K562 (cell line): ENCODE results near the gene IL25. TPM values are rescaled to one million over a fixed set of nuclear protein-coding genes. Genes with fewer than 3 reads are reported as not detected.

Experiments
- microRNA counts: library from miRNA; unstranded; fragments of <30 nt; microRNA quantifications from one replicate; lab custom pipeline; 2016
- microRNA-seq: library from miRNA; unstranded; fragments of <30 nt; microRNA quantifications from one replicate; pipeline ENCODE4, GENCODE V29; 2018; ENCODE audit warnings: borderline microRNAs expressed
- polyA plus RNA-seq, 8 experiments: library from polyadenylated mRNA; depleted of rRNA in 4 of 8; stranded (reverse) in 5 of 8; unstranded in 3 of 8; fragments of >200 nt; fragmentation: Nextera tagmentation in 2 of 8; fragmentation: Illumina TruSeq in 1 of 8; extraction: Ambion mirVana in 2 of 8; extraction: Trizol in 1 of 8; gene quantifications; 2 replicates each; pipeline versions ENCODE4 v1.2.1 to v1.2.3, GENCODE V29; 2011 to 2014; ENCODE audit warnings: inconsistent platforms in 1 of 8, missing spikeins in 1 of 8
- small RNA-seq: library from RNA; depleted of rRNA; stranded (forward); fragments of <200 nt; gene quantifications from one replicate; pipeline ENCODE3, GENCODE V24; 2014
- total RNA-seq, 7 experiments: library from RNA; depleted of rRNA in 6 of 7; stranded (reverse); fragments of >200 nt in 6 of 7; fragmentation: Illumina TruSeq in 2 of 7; extraction: Trizol in 2 of 7; gene quantifications; 2 replicates each; pipeline versions ENCODE4 v1.2.1 to v1.2.3, GENCODE V29; 2011 to 2021; ENCODE audit warnings: low replicate concordance in 1 of 7

IL25 gene
- total and polyA plus RNA-seq, 9 of the 15 experiments (the other 6 are each of a cell fraction or from before 2014, with no cell fraction given), result not detected

MicroRNAs encoded within 50 kb of the gene (microRNA counts, 767-probe panel; counts per million panel counts)
- microRNA hsa-miR-208a (lab: Ali Mortazavi, UCI) (not detected), microRNA hsa-miR-208b (lab: Ali Mortazavi, UCI) (1,139 counts per million, percentile 25 among the panel's probes with 10 or more counts)

Small RNA genes lying within 50 kb of the gene (microRNA-seq; reads per million reads assigned to microRNA genes)
- gene MIR208A (not detected), gene MIR208B (not detected)

Small RNA genes lying within 50 kb of the gene (small RNA-seq; reads per million reads assigned to genes)
- gene MIR208A (not detected), gene MIR208B (not detected)

Other genes with a start within 250 kb of the IL25 start
Only the 7 nearest of the 16 such genes appear.
- 15.3 and 17.8 TPM in 2 replicates for gene BCL2L2, start 66.0 kb upstream of the IL25 start, total RNA-seq (2014; rRNA removed)
- 13.4 and 14.8 TPM in 2 replicates for gene BCL2L2, start 66.0 kb upstream of the IL25 start, total RNA-seq (2014; rRNA removed; fragmentation: Illumina TruSeq; extraction: Trizol)
- gene BCL2L2, start 66.0 kb upstream of the IL25 start, total RNA-seq (2015; rRNA removed; fragmentation: Illumina TruSeq; extraction: Trizol), result 12.2 and 12.8 TPM in 2 replicates
- 13.0 and 18.7 TPM in 2 replicates for gene BCL2L2, start 66.0 kb upstream of the IL25 start, total RNA-seq (2021)
- gene BCL2L2, start 66.0 kb upstream of the IL25 start, polyA plus RNA-seq (2011; rRNA removed), result 21.0 TPM in 2 replicates
- gene BCL2L2, start 66.0 kb upstream of the IL25 start, polyA plus RNA-seq (2014; fragmentation: Illumina TruSeq; extraction: Trizol), result 14.7 and 17.2 TPM in 2 replicates
- gene BCL2L2, start 66.0 kb upstream of the IL25 start, polyA plus RNA-seq (2014; fragmentation: Nextera tagmentation; extraction: Ambion mirVana), result 1 to 10 TPM; 2.6 to 3.2 TPM
- 31.1 and 32.5 TPM in 2 replicates for gene BCL2L2, start 66.0 kb upstream of the IL25 start, polyA plus RNA-seq (2014; rRNA removed)
- gene PABPN1, start 51.4 kb upstream of the IL25 start, total RNA-seq (2014; rRNA removed), result 84.5 and 139 TPM in 2 replicates
- 81.6 and 93.2 TPM in 2 replicates for gene PABPN1, start 51.4 kb upstream of the IL25 start, total RNA-seq (2014; rRNA removed; fragmentation: Illumina TruSeq; extraction: Trizol)
- 175 and 178 TPM in 2 replicates for gene PABPN1, start 51.4 kb upstream of the IL25 start, total RNA-seq (2015; rRNA removed; fragmentation: Illumina TruSeq; extraction: Trizol)
- gene PABPN1, start 51.4 kb upstream of the IL25 start, total RNA-seq (2021), result 192 and 215 TPM in 2 replicates
- gene PABPN1, start 51.4 kb upstream of the IL25 start, polyA plus RNA-seq (2011; rRNA removed), result 388 and 435 TPM in 2 replicates
- gene PABPN1, start 51.4 kb upstream of the IL25 start, polyA plus RNA-seq (2014; fragmentation: Illumina TruSeq; extraction: Trizol), result 226 and 292 TPM in 2 replicates
- gene PABPN1, start 51.4 kb upstream of the IL25 start, polyA plus RNA-seq (2014; fragmentation: Nextera tagmentation; extraction: Ambion mirVana), result 10 to 100 TPM; 32.6 to 34.4 TPM
- gene PABPN1, start 51.4 kb upstream of the IL25 start, polyA plus RNA-seq (2014; rRNA removed), result 194 and 243 TPM in 2 replicates
- 0.09 and 0.12 TPM in 2 replicates for gene SLC22A17, start 19.9 kb upstream of the IL25 start, total RNA-seq (2014; rRNA removed)
- not detected in 2 replicates for gene SLC22A17, start 19.9 kb upstream of the IL25 start, total RNA-seq (2014; rRNA removed; fragmentation: Illumina TruSeq; extraction: Trizol)
- gene SLC22A17, start 19.9 kb upstream of the IL25 start, total RNA-seq (2015; rRNA removed; fragmentation: Illumina TruSeq; extraction: Trizol), result not detected in 2 replicates
- 0.18 TPM in 1 of 2 replicates, not detected in the other for gene SLC22A17, start 19.9 kb upstream of the IL25 start, total RNA-seq (2021)
- gene SLC22A17, start 19.9 kb upstream of the IL25 start, polyA plus RNA-seq (2011; rRNA removed), result 0.19 TPM in 1 of 2 replicates, not detected in the other
- gene SLC22A17, start 19.9 kb upstream of the IL25 start, polyA plus RNA-seq (2014; fragmentation: Illumina TruSeq; extraction: Trizol), result 0.06 and 0.07 TPM in 2 replicates
- gene SLC22A17, start 19.9 kb upstream of the IL25 start, polyA plus RNA-seq (2014; fragmentation: Nextera tagmentation; extraction: Ambion mirVana), result not detected
- gene SLC22A17, start 19.9 kb upstream of the IL25 start, polyA plus RNA-seq (2014; rRNA removed), result 0.04 TPM in 1 of 2 replicates, not detected in the other
- not detected in 2 replicates for gene EFS, start 7.6 kb upstream of the IL25 start, total RNA-seq (2014; rRNA removed)
- gene EFS, start 7.6 kb upstream of the IL25 start, total RNA-seq (2014; rRNA removed; fragmentation: Illumina TruSeq; extraction: Trizol), result not detected in 2 replicates
- not detected in 2 replicates for gene EFS, start 7.6 kb upstream of the IL25 start, total RNA-seq (2015; rRNA removed; fragmentation: Illumina TruSeq; extraction: Trizol)
- 0.07 TPM in 1 of 2 replicates, not detected in the other for gene EFS, start 7.6 kb upstream of the IL25 start, total RNA-seq (2021)
- gene EFS, start 7.6 kb upstream of the IL25 start, polyA plus RNA-seq (2011; rRNA removed), result 0.03 and 0.08 TPM in 2 replicates
- gene EFS, start 7.6 kb upstream of the IL25 start, polyA plus RNA-seq (2014; fragmentation: Illumina TruSeq; extraction: Trizol), result not detected in 2 replicates
- not detected for gene EFS, start 7.6 kb upstream of the IL25 start, polyA plus RNA-seq (2014; fragmentation: Nextera tagmentation; extraction: Ambion mirVana)
- 0.01 TPM in 1 of 2 replicates, not detected in the other for gene EFS, start 7.6 kb upstream of the IL25 start, polyA plus RNA-seq (2014; rRNA removed)
- not detected in 2 replicates for gene CMTM5, start 4.2 kb downstream of the IL25 start, total RNA-seq (2014; rRNA removed)
- gene CMTM5, start 4.2 kb downstream of the IL25 start, total RNA-seq (2014; rRNA removed; fragmentation: Illumina TruSeq; extraction: Trizol), result not detected in 2 replicates
- not detected in 2 replicates for gene CMTM5, start 4.2 kb downstream of the IL25 start, total RNA-seq (2015; rRNA removed; fragmentation: Illumina TruSeq; extraction: Trizol)
- gene CMTM5, start 4.2 kb downstream of the IL25 start, total RNA-seq (2021), result not detected in 2 replicates
- gene CMTM5, start 4.2 kb downstream of the IL25 start, polyA plus RNA-seq (2011; rRNA removed), result 0.09 and 0.21 TPM in 2 replicates
- not detected in 2 replicates for gene CMTM5, start 4.2 kb downstream of the IL25 start, polyA plus RNA-seq (2014; fragmentation: Illumina TruSeq; extraction: Trizol)
- gene CMTM5, start 4.2 kb downstream of the IL25 start, polyA plus RNA-seq (2014; fragmentation: Nextera tagmentation; extraction: Ambion mirVana), result not detected
- not detected in 2 replicates for gene CMTM5, start 4.2 kb downstream of the IL25 start, polyA plus RNA-seq (2014; rRNA removed)
- not detected in 2 replicates for gene MYH6, start 35.5 kb downstream of the IL25 start, total RNA-seq (2014; rRNA removed)
- gene MYH6, start 35.5 kb downstream of the IL25 start, total RNA-seq (2014; rRNA removed; fragmentation: Illumina TruSeq; extraction: Trizol), result not detected in 2 replicates
- gene MYH6, start 35.5 kb downstream of the IL25 start, total RNA-seq (2015; rRNA removed; fragmentation: Illumina TruSeq; extraction: Trizol), result not detected in 2 replicates
- not detected in 2 replicates for gene MYH6, start 35.5 kb downstream of the IL25 start, total RNA-seq (2021)
- gene MYH6, start 35.5 kb downstream of the IL25 start, polyA plus RNA-seq (2011; rRNA removed), result not detected in 2 replicates
- gene MYH6, start 35.5 kb downstream of the IL25 start, polyA plus RNA-seq (2014; fragmentation: Illumina TruSeq; extraction: Trizol), result not detected in 2 replicates
- gene MYH6, start 35.5 kb downstream of the IL25 start, polyA plus RNA-seq (2014; fragmentation: Nextera tagmentation; extraction: Ambion mirVana), result not detected
- not detected in 2 replicates for gene MYH6, start 35.5 kb downstream of the IL25 start, polyA plus RNA-seq (2014; rRNA removed)
- gene MYH7, start 62.9 kb downstream of the IL25 start, total RNA-seq (2014; rRNA removed), result not detected in 2 replicates
- gene MYH7, start 62.9 kb downstream of the IL25 start, total RNA-seq (2014; rRNA removed; fragmentation: Illumina TruSeq; extraction: Trizol), result not detected in 2 replicates
- gene MYH7, start 62.9 kb downstream of the IL25 start, total RNA-seq (2015; rRNA removed; fragmentation: Illumina TruSeq; extraction: Trizol), result not detected in 2 replicates
- gene MYH7, start 62.9 kb downstream of the IL25 start, total RNA-seq (2021), result not detected in 2 replicates
- gene MYH7, start 62.9 kb downstream of the IL25 start, polyA plus RNA-seq (2011; rRNA removed), result not detected in 2 replicates
- gene MYH7, start 62.9 kb downstream of the IL25 start, polyA plus RNA-seq (2014; fragmentation: Illumina TruSeq; extraction: Trizol), result not detected in 2 replicates
- not detected for gene MYH7, start 62.9 kb downstream of the IL25 start, polyA plus RNA-seq (2014; fragmentation: Nextera tagmentation; extraction: Ambion mirVana)
- gene MYH7, start 62.9 kb downstream of the IL25 start, polyA plus RNA-seq (2014; rRNA removed), result not detected in 2 replicates